Midbrain (tissue), 1 donor: ENCODE data around the gene FANCI.

Source experiments
- DNase-seq: peaks from one replicate; lab custom pipeline; 2025; lab: John Stamatoyannopoulos, UW

FANCI gene

DNA sequence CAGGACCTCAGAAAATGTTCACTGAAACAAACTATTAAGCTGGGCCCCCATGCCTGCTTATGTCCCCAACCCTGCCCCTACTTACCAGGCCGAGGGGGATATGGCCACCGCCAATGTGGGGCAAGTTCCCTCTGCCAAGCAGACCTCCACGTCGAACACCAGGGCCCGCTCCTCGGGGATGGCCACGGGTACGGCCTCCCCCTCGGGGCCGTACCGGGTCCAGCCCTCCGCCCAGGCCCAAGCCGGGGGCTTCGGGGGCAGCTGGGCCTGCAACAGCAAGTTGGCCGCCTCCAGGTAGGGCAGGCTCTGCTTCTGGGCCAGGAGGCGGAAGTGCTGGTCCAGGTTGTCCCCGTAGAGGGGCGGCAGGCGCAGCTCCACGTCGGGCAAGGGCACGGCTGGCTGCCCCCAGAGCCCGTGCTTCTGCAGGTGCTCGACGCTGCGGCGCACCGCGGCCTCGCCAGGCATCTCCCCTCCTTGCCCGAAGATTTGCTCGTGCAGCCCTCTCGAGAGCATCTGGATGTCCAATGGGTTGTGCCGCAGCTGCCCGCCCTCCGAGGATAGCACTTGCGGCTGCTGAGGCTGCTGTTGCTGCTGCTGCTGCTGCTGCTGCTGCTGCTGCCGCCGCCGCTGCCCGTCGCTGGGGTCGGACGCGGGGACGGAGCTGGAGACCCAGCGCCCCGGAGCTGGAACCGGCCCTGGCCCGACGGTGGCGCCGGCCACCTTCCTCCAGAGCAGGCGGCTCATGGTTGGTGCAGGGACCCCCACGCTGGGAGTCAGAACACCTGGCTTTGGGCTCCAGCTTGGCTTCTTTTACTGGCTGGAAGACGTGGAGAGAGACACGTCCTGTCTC, 89.5 kb downstream of the FANCI start:
- no peak for DNase-seq

DNA sequence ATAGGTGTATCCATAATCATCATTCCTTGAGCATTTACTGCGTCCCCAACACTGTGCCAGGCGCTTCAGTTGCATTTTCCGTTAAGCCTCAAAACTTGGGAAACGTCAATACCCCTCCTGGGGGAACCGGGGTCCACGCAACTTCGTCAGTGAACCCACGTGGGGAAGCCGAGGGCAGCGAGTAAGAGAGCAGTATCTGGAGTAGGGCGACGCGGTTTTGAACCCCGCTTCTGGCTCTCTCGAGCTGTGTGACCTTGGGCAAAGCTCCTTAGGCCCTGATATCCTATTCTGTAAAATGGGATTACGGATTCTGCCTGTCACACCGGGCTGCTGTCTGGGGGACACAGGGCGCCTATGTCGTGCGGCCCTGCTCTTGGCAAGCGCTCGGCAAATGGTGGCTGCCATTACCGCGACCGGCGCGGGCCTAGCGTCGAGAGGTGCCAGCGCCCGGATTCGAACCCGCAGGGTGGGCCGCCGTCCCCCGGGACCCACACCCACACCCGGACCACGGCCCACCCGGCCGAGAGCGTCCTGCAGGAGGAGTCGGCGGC, 90.3 kb downstream of the FANCI start:
- DNase-seq: peak; percentile 45

DNA sequence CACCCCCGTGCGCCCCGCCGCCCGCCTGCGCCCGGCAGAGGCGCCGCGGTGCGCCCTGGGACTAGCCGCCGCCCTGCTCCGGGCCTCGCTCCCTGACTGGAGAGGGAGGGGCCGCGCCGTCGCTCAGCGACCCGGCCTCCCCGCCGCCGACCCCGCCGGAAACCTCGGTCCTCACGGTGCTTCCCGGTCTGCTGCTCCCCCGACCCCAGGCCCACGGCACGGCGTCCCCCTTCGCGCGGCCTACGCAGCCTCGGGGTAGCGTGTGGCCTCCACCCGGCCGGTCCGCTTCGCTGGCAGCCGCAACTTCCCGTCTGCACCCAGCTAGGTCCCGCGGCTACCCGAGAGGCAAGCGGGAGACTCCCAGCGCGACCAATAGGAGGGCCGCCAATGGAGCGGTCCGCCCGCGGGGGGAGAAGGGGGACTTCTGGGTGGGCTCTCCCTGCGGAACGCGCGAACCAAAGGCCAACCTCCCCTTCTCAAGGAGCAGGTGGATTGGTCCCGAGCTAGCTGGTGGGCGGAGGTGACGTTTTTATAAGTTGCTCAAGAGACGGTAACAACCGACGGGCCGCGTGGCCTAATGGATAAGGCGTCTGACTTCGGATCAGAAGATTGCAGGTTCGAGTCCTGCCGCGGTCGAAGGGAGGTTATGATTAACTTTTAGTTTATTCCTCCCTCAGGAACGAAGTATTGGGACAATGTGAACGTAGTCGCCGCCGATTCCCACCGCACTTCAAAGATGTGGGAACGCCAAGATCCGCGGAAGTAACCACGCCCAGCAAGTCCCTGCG, 90.9 kb downstream of the FANCI start, which contains the start of gene POLG:
POLG (minus strand) TSS at position 315 of the 788 bp plus-strand sequence. CDS start 1,070 bp downstream, outside the sequence.
- DNase-seq: peak; percentile 99

DNA sequence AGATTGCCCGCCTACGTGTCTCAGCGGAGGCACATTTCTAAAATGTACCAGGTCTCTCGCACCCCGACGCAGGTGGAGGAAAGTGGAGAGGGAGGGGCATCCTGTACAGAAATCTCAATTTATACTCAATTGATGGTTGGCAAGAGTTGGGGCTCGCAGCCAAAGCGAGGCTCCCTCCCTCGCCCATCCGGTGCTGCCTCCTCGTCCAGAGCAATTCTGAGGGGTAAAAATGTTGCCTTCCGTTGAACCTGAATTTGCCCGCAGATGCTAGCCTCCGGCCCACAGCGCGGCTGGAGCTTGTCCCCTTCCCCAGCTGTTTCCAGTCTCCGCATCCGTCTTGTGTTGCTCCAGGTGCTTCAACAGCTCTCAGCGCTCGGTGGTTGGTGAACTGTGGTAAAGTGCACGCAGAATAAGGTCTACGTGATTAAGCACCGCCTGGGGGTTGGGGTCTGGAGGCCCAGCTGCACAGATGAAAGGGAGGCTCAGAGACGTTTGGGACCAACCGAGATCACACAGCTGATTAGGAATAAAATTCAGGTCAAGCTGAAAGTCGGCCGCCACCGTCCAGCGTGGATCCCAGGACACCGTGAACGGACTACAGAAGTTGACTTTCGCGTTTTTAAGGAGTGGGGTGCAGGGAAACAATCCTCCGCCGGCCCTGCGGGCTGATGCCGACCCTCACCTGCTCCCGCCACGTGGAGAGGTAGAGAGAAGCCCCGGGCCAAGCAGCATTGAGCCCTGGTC, 91.7 kb downstream of the FANCI start:
- no peak for DNase-seq

DNA sequence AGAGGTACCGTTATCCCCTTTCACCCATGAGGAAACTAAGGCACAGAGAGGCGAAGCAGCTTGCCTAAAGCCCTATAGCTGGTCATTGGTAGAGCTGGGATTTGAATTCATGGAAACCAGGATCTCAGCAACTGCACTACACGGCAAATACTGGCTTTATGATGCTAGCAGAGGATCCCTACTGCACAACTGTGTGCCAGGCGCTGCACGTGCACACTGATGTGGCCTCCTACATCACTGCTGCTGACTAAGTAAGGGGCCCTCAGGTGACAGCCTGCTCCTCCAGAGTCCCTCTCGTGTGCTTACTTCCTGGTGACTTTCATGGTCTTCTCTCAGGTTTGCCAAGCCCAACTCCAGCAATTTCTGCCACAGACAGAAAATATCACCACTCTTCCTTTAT, 94.3 kb downstream of the FANCI start:
- no peak for DNase-seq

DNA sequence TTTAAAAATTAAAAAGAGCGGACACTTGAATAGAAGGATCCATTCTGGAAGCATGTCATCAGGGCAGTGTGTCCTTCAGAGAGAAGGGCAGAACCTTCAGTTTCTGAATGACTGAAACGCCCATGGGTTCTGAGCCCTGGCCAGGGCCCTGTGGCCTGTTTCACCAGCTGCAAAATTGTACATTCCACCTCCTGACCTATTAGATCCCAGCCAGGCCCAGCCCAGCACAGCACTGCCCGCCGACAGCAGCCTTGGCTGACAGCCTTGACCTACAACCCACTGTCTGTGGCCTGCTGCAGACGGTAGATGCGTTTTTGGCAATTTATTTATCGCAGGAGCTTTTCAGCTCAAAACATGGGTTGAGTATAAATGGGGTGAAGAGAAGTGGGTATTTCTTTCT, 96.8 kb downstream of the FANCI start:
- DNase-seq: no peak

DNA sequence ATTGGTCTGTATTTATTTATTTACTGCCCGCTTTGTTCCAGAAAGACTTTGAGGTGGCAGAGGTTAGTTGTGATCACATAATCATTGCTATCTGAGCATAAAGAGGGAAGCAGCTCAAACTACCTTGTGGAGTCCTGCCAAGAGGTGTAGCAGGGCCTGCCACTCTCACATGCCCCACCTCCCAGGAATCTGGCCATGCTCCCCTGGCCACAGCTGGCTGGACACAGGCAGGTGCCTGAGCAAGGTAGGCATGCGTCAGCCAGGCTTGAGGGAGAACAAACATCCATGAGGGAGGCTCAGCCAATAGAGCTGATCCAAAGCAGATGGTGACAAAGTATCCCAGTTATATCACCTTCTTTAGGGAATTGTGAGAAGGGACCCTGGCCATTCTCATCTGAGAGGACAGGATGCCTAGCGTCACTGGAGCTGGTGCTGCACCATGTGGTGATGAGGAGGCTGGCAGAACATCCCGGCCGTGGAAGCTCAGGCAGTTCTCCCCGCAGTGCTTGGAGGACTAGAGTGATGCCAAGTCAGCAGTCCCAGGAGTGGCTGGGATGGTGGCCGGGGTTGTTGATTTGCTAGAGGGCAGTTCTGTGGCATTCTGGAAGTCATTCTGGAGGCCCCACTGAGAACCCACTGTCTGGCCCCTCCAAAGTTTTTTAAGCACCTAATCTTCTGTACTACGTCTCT, 97.7 kb downstream of the FANCI start:
- DNase-seq: no peak

DNA sequence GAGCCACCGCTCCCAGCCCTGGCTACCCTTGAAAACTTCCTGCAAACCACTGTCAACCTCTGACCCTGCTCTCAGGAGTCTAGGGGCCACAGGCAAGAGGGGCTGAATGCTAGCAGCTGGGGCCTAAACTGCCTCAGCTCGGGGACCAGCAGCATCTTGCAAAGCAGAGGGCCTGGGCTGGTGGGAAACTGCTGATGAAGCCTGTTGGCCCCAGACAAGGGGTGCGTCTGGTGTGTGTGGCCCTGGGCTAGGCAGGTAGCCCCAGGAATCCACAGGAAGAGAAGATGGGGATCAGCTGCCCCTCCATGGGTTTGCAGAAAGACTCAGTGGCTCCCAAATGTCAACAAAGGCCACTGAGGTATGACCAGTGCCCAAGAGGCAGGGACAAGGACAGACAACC, 99.1 kb downstream of the FANCI start:
- no peak for DNase-seq

DNA sequence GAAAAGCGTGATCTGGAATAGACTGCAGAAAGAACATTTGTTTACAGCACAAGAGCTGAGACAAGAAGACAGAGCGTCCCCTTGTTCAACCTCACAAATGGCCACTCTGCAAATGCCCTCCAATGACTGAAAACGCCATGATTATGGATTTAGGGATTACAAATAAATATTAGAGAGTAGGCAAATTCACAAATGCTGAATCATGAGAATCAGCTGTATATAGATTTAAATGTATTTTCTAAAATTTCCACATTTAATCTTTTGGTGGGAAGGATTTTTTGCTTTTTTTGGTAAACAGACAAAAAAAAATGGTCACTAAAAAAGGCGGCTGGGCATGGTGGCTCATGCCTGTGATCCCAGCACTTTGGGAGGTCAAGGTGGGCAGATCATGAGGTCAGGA, 101.5 kb downstream of the FANCI start:
- DNase-seq: no peak

DNA sequence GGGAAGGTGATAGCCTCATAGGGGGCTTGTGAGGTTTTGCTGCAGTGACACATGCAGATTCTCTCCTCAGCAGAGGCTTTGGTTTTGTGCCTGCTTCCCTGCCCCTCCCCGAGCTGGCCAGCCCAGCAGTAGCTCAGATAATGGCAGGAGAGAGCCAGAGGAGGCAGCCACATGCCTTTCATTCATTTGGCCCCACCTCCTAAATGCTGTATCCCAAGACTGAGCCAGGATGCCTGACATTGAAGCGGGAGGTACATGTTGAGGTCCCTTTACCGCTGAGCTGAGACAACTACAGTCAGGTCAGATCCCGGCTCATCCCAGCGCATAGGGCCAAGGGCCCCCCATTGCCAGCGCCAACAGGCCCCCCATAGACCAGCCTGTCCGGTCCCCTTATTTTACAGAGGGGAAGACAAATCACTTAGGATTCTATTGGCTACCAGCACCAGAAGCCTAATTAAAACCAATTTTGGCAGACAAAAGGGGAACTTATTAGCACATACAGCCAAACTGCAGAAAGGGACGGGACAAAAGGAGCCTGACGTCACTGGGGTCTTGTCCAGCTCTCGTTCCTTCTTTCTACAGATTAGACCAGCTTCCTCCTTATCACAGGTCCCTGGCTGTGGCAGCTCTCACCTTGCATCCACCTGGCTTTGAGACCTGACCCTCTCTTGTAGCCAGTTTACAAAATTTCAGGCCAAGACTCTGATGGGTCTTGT, 102.9 kb downstream of the FANCI start:
- no peak for DNase-seq

DNA sequence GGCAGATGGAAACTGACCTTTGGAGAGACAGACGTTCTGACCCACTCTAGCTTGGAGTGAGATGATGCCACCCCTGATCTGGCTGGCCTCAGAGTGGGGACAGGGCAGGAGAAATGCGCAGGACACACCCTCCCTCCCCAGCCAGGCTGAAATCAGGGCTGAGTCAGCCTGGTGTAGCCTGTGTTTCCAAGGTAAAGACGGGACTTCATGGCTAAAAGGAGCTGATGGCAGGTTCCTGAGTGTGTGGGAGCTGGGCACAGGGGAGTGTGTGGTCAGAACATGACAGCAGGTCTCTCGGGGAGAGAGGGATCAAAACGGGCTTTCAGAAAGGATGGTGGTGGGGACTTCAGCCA, 105.4 kb downstream of the FANCI start:
- DNase-seq: no peak

DNA sequence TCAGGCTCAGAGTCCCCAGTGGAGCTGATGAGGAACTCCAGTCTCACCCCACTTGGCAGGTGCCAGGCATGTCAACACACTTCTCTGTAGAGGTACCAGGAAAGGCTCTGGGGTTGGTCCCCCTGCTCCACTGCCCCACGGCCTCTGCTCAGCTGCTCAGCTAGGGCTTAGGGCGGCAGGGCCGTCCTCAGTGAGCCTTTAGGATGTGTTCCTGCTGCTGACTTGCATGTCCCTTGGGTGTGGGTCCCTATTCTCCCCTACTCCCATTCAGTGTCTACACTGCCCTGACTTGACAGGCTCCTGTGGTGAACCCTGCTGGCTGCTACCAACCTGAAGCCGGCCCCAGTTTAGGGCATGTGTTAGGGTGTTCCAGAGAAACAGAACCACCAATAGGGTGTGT, 108.7 kb downstream of the FANCI start:
- no peak for DNase-seq

DNA sequence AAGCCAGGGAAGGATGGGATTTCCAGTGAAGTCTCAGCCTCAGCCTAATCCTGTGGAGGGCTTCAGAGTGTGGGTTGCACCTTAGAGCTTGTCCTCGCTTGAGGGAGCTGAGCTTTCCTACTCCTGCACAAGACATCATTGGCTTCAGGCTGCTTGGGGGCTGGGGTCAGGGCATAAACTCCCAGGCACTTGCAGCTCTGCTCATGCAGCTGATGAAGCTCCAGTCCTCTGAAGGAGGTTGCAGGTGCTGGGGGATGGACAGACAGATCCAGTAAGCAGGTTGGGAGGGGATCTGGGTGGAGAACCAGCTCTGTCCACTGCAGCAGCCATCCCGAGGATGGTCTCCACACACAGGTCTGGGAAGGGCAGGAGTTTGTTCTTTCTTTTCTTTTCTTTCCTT, 110.2 kb downstream of the FANCI start:
- no peak for DNase-seq

DNA sequence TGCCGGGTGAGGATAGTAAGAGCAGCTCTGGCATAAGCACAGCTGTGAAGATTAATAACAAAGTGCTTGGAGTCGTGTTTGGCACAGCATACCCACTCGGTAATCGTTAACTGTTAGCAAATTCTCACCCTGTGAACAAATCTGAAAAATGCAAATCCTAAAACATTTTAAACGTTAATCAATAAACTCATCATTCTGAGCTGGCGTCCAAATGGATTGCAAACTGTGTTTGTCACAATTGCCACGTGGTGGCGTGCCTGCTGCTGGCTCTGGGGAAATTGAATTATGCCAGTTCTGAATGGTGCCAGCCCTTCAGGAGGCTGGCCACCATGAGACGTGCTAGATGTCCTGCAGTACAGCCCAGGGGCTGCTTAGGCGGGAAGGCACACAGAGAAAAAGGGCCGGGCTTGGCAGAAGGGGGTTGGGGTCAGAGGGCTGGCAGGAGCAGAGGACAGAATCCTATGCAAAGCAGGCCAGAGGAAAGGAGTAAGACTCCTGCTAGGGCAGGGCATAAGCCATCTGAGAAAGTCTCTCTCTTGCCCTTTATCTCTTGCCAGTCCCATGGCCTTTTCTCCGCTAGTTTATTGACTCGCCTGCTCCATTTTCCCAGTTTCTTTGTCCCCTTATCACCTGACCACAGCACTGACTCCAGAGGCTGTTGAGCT, 113.0 kb downstream of the FANCI start:
- peak; percentile 53 for DNase-seq

DNA sequence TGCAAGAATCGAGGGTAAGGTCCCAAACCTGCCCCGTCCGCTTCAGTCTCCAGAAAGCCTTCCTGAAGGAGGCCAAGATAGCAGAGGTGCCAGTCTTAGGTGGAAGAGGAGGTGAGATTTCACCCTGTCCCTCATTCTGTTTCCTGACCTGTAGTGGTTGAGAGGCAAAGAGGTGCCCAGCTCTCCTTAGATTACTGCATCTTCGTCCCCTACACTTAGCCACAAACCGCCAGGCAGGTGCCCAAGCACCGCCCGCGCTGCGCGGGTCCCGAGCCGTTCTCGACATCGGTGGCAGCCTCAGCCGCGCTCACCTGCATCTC, 114.6 kb downstream of the FANCI start:
- no peak for DNase-seq

DNA sequence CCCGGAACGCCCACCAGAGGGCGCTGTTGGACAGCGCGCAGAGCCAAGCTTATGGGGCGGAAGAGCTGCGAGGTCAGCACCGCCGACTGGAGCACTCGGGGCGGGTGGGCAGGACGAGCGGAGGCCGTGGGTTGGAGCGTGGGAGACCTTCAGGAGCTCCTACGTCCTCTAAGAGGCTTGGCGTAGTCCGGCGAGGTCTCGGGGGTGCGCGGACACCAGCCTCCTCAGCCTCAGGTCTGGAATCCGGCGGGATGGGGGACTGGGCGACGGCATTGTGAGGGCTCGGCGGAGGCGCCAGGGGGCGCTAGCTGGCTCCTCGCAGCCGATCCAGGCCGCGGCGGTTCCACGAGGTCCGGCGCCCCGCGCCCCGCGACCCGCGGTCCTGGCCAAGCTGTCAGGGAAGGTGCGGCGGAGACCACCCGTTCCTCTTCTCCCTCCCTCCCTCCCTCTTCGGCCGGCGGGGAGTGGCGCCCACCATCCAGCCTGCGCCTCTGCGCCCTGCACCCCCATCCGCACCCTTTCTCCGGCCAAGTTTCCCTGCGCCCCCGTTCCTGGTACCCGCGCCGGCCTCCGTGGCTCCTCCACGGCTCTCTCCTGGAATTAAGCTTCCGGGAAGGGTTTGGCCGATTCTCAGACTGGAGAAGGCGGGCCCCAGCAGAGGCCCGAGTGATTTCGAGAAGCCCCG, 115.1 kb downstream of the FANCI start:
- DNase-seq: peak; percentile 89

DNA sequence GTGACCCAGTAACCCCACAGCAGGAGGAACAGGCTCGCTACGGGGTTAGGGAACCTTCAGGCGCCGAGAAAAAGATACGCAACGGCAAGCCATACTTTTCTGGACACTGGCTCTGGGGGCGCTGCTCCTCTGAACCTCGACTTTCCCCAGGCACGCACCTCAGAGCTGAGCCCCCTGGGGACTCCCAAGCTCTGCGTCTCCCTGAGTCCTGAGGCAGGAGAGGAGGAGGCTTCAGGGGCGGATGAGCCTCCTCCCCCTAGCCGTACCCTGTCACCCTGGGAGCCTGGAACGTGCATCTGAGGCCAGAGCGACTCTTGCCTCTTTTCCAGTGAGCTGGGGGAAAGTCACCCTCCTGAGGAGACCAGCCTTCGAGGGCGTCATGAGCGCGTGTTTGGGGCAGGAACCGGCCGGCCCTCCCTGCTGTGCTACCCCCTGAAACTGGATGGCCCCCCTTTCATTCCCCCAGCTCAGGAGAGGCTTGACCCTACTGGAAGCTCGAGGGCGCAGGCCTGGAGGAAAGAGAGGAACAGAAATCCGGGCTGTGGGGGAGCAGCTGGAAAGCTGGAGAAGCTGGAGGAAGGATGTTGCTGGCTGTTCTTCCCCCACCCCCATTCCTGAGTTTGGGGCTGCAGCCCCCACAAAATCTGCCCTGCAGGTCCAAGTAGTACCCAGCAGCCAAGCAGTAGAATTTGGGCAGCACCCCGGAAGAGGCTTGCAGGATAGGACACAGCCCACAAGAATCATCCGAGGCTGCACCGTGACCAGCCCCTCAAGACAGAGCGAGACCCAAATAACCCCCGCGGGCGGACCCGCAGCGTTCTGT, 115.9 kb downstream of the FANCI start:
- no peak for DNase-seq

DNA sequence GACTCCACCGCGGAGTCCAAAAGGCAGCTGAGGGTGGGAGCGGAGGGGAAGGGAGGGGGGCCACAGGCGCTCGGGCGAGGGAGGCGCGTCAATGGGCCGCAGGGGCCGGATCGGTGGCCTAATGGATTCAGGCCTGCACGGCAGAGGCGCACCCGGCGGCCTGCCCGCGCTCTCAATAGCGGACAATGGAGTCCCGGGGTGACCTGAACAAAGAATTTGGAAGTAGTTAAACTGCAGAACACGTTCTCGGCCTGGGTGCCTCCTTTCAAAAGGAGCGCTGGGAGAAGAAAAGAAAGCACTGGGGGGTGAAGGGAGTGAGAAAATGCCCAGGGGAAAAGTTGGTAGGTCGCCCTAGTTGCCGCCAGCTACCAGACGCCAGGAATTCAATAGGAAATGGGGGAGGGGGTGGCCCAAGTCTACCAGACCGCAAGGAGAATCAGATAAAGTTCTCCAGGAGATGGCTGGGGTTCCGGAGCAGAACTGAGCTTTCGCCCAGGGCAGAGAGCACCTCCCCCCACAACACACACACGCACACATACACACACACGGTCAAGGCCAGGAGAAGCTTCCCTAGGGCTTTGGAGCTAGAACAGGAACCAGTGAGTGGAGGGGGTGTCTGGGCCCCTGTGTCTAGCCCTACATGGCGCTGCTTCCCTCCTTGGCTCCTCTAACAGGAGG, 116.7 kb downstream of the FANCI start:
- peak; percentile 48 for DNase-seq
